ENCODE measurements around the gene MYH6. TPM values are rescaled to one million over a fixed set of nuclear protein-coding genes. Genes with fewer than 3 reads are reported as not detected.

The MYH6 gene
- total and polyA plus RNA-seq, 2 of the 13 experiments (the other 11 are each of a cell fraction or from before 2014, with no cell fraction given): 0.01 TPM; not detected in 1

GRCh38 chr14:23432946-23433345 lies 24.9 kb upstream of the MYH6 start:
- Histone ChIP-seq H3K27me3 (ENCODE audit: control insufficient read depth in 1 of 2, insufficient read depth in 2 of 2, low read length in 2 of 2) (peaks cover 6 to 47% of the 10 kb centered on the region in 2 experiments), H3K4me3 (replicated peaks in 1 of 3; ENCODE audit: insufficient read depth in 1 of 3, low read depth in 2 of 3, low read length in 3 of 3) (no peak overlapping the region), H2AFZ (ENCODE audit: low read length) (no peak overlapping the region), H3K36me3 (replicated peaks in 1 of 2; ENCODE audit: control insufficient read depth in 1 of 2, insufficient read depth in 2 of 2, low read length in 2 of 2) (no peaks in the 10 kb centered on the region), H3K27ac (ENCODE audit: extremely low read length, insufficient read depth, low read length) (no peak overlapping the region), H3K9me3 (ENCODE audit: low read length) (no peaks in the 10 kb centered on the region), H3K9ac (ENCODE audit: insufficient read depth, low read depth, low read length) (no peak overlapping the region), H3K4me1 (ENCODE audit: insufficient read depth, low read length) (peaks cover 35% of the 10 kb centered on the region), H4K20me1 (ENCODE audit: insufficient read depth, low read length) (no peaks in the 10 kb centered on the region), H3K4me2 (ENCODE audit: low read depth, low read length) (no peak overlapping the region), H3K79me2 (ENCODE audit: insufficient read depth, low read length) (no peaks in the 10 kb centered on the region)
- in situ Hi-C loops (cut with HindIII; ENCODE audit: extremely low pct_ligation_motif_present, low pct_unique_long_range_greater_than_20kb): no loop called here
- ChIA-PET POLR2A (no interaction called here), CTCF (ENCODE audit: low intra/inter-chr PET ratio, low total read pairs) (no interaction called here)
- no peak for FAIRE-seq
- TF ChIP-seq MXD1 (CRISPR knock-in tag; IDR thresholded peaks at IDR 0.05) (no peak), KDM3A (CRISPR knock-in tag; IDR thresholded peaks at IDR 0.05; ENCODE audit: low read depth) (no peak), ZBTB7A (CRISPR knock-in tag; IDR thresholded peaks at IDR 0.05) (0 out of 2 replicates have a peak, but pooled peaks have one; percentile 21), ZNF513 (CRISPR knock-in tag; conservative IDR thresholded peaks at IDR 0.05) (no peak), ZNF234 (CRISPR knock-in tag; conservative IDR thresholded peaks at IDR 0.05) (no peak), HNF1A (IDR thresholded peaks at IDR 0.05; ENCODE audit: low read depth) (no peak), HNF1A (CRISPR knock-in tag; IDR thresholded peaks at IDR 0.05; ENCODE audit: borderline replicate concordance) (no peak)
- no peak for DNase-seq (ENCODE audit: low spot score)
- no TSS peak for BruUV-seq (replicated peaks)
- no peak for ATAC-seq
- 43% methylated on average over 10 of the region's 10 CpGs for WGBS (ENCODE audit: low lambda C conversion rate)
- intact Hi-C loops (cut with micrococcal nuclease; ENCODE audit: unreplicated experiment): no loop called here
